GM23338 (cell line): ENCODE data around the gene C9orf85. TPM values are rescaled to one million over a fixed set of nuclear protein-coding genes. Genes with fewer than 3 reads are reported as not detected.

Experiments
- ATAC-seq: fragments of 200-7000 bp; cut with Tn5 transposase; 3 replicates; pipeline ENCODE4 v1.9.1; 2020
- DNase-seq: peaks from one replicate; pipeline ENCODE4 v3.0.0-alpha.2; 2015; ENCODE audit warnings: low spot score
- H2AFZ ChIP-seq: fragments of 200-600 bp; sonication (generic); 2 replicates; pipeline ENCODE4 v1.8.0; 2016; ENCODE audit warnings: antibody characterized with exemption, mild to moderate bottlenecking, moderate library complexity
- H3F3A ChIP-seq: fragments of 200-600 bp; sonication (generic); replicated peaks from 2 replicates; pipeline ENCODE4 v1.8.0; 2017; ENCODE audit warnings: antibody characterized with exemption, mixed run types, low read depth
- H3K27ac ChIP-seq: fragments of 200-600 bp; sonication (generic); 2 replicates; pipeline ENCODE4 v1.6.1; 2016; ENCODE audit warnings: low read depth
- H3K27me3 ChIP-seq: fragments of 200-600 bp; sonication (generic); 2 replicates; pipeline ENCODE4 v1.8.0; 2016; ENCODE audit warnings: mild to moderate bottlenecking, mixed run types, moderate library complexity; ENCODE audit not compliant: insufficient read depth
- H3K36me3 ChIP-seq: fragments of 200-600 bp; sonication (generic); 2 replicates; pipeline ENCODE4 v1.8.0; 2016; ENCODE audit warnings: mild to moderate bottlenecking; ENCODE audit not compliant: insufficient read depth
- H3K4me1 ChIP-seq: fragments of 200-600 bp; sonication (generic); 2 replicates; pipeline ENCODE4 v1.8.0; 2016; ENCODE audit warnings: mild to moderate bottlenecking, moderate library complexity; ENCODE audit not compliant: insufficient read depth
- H3K4me2 ChIP-seq: fragments of 200-600 bp; sonication (generic); 2 replicates; pipeline ENCODE4 v1.7.1; 2017; ENCODE audit warnings: mixed run types
- H3K4me3 ChIP-seq: fragments of 200-600 bp; sonication (generic); 2 replicates; pipeline ENCODE4 v1.6.1; 2016; ENCODE audit warnings: mixed run types
- H3K79me2 ChIP-seq: fragments of 200-600 bp; sonication (generic); replicated peaks from 2 replicates; pipeline ENCODE4 v1.8.0; 2017; ENCODE audit warnings: mild to moderate bottlenecking; ENCODE audit not compliant: insufficient read depth
- H3K9me2 ChIP-seq: fragments of 200-600 bp; sonication (generic); 2 replicates; pipeline ENCODE4 v1.8.0; 2017; ENCODE audit not compliant: insufficient read depth
- H4K20me1 ChIP-seq: fragments of 200-600 bp; sonication (generic); replicated peaks from 2 replicates; pipeline ENCODE4 v1.8.0; 2017; ENCODE audit warnings: mild to moderate bottlenecking; ENCODE audit not compliant: insufficient read depth
- H3K27ac Mint-ChIP-seq: 2 replicates; pipeline ENCODE4 v1.8.0; 2020; ENCODE audit warnings: inconsistent platforms, mild to moderate bottlenecking, moderate library complexity, mixed read lengths
- H3K27me3 Mint-ChIP-seq: 3 replicates; pipeline ENCODE4 v1.8.0; 2022; ENCODE audit warnings: low read depth, mild to moderate bottlenecking, moderate library complexity, mixed read lengths, inconsistent platforms; ENCODE audit not compliant: insufficient read depth, poor library complexity
- H3K36me3 Mint-ChIP-seq: 3 replicates; pipeline ENCODE4 v1.8.0; 2021; ENCODE audit warnings: low read depth, mild to moderate bottlenecking, inconsistent platforms, moderate library complexity, mixed read lengths
- H3K4me1 Mint-ChIP-seq: 3 replicates; pipeline ENCODE4 v1.8.0; 2020; ENCODE audit warnings: mild to moderate bottlenecking, inconsistent platforms, mixed read lengths
- H3K4me3 Mint-ChIP-seq: 3 replicates; pipeline ENCODE4 v1.8.0; 2021; ENCODE audit warnings: moderate library complexity, mild to moderate bottlenecking, inconsistent platforms, mixed read lengths
- H3K9me3 Mint-ChIP-seq: 3 replicates; pipeline ENCODE4 v1.8.0; 2020; ENCODE audit warnings: moderate library complexity, mild to moderate bottlenecking, inconsistent platforms, mixed read lengths
- CTCF ChIP-seq, 2 experiments: fragments of 200-600 bp in 1 of 2; sonication (generic) in 1 of 2; conservative IDR thresholded peaks; 2 replicates each; pipeline versions ENCODE4 v1.5.1 to v1.6.1; 2016 to 2017; ENCODE audit warnings: antibody characterized with exemption in 2 of 2, low read depth in 2 of 2, mild to moderate bottlenecking in 2 of 2, moderate library complexity in 1 of 2
- EZH2 ChIP-seq: fragments of 200-600 bp; sonication (generic); IDR thresholded peaks from one replicate; pipeline ENCODE4 v1.8.0; 2017; ENCODE audit warnings: antibody characterized with exemption, mild to moderate bottlenecking, low read depth; ENCODE audit not compliant: unreplicated experiment
- EZH2phosphoT487 ChIP-seq: fragments of 200-600 bp; sonication (generic); IDR thresholded peaks from one replicate; pipeline ENCODE4 v1.8.1; 2018; ENCODE audit warnings: antibody characterized with exemption; ENCODE audit not compliant: unreplicated experiment
- JUNB ChIP-seq: IDR thresholded peaks from one replicate; pipeline ENCODE4 v1.6.1; 2016; ENCODE audit warnings: antibody characterized with exemption; ENCODE audit not compliant: unreplicated experiment
- NANOG ChIP-seq: IDR thresholded peaks from 2 replicates; pipeline ENCODE4 v1.6.1; 2016; ENCODE audit warnings: antibody characterized with exemption, borderline replicate concordance
- POLR2AphosphoS5 ChIP-seq: IDR thresholded peaks from 2 replicates; pipeline ENCODE4 v1.6.1; 2016; ENCODE audit warnings: antibody characterized with exemption, low read depth
- REST ChIP-seq: IDR thresholded peaks from one replicate; pipeline ENCODE4 v1.6.1; 2018; ENCODE audit warnings: antibody characterized with exemption; ENCODE audit not compliant: unreplicated experiment
- STAT1 ChIP-seq: IDR thresholded peaks from one replicate; pipeline ENCODE4 v1.6.1; 2016; ENCODE audit warnings: antibody characterized with exemption; ENCODE audit not compliant: unreplicated experiment
- ZNF114 ChIP-seq: fragments of 250-450 bp; sonication (Bioruptor Pico); IDR thresholded peaks from 2 replicates; pipeline ENCODE4 v1.5.0; 2020; ENCODE audit warnings: mild to moderate bottlenecking, moderate library complexity
- ZNF331 ChIP-seq: fragments of 250-450 bp; sonication (Bioruptor Pico); IDR thresholded peaks from 2 replicates; pipeline ENCODE4 v1.5.0; 2020; ENCODE audit warnings: low read depth, mild to moderate bottlenecking, moderate library complexity
- polyA plus RNA-seq: library from polyadenylated mRNA; unstranded; fragments of >200 nt; fragmentation: Nextera tagmentation; extraction: Ambion mirVana; gene quantifications from 2 replicates; pipeline ENCODE4 v1.2.1, GENCODE V29; 2016
- total RNA-seq: library from RNA; depleted of rRNA; stranded (reverse); fragments of >200 nt; shearing (Covaris generic); gene quantifications from 2 replicates; pipeline ENCODE4 v1.2.3, GENCODE V29; 2014
- TF ChIP-seq, protein P1 (sequence below): fragments of 250-450 bp; sonication (Bioruptor Pico); IDR thresholded peaks from 2 replicates; pipeline ENCODE4 v1.5.0; 2020; ENCODE audit warnings: mild to moderate bottlenecking, moderate library complexity
- TF ChIP-seq, protein P2 (sequence below): IDR thresholded peaks from 2 replicates; pipeline ENCODE4 v1.6.1; 2016; ENCODE audit warnings: antibody characterized with exemption

The C9orf85 gene
- total and polyA plus RNA-seq, 2 experiments from 2014 or later, result 10.3 to 20.8 TPM

DNA sequence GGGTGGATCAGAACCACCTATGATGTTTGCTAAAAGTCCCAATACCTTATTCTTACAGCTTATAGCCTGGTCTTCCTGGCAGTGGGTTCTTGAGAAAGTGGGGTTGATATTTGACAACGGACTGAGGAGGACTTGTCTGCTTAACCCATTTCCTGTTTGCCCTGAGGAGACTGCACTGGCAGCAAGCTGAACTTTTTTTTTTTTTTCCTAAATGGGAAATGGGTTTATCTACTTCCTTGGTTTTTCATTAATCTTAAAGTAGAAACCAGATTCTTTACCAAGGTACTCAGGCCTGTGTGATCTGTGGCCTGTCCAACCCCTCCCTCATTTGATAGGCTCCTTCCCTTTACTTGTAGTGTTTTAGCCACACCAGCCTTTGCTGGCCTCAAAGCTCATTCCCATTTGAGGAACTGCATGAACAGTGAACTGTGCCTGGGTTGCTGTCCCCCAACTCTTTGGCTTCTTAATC, 101.9 kb downstream of the C9orf85 start:
- H3K4me2 ChIP-seq, result no peak overlapping the region
- H3K4me1 ChIP-seq, result no peaks in the 10 kb centered on the region
- TF ChIP-seq JUNB, result no peak
- no peak for TF ChIP-seq EZH2
- TF ChIP-seq ZNF331 (CRISPR knock-in tag), result no peak
- no peak for TF ChIP-seq EZH2phosphoT487
- TF ChIP-seq, protein P1, sequence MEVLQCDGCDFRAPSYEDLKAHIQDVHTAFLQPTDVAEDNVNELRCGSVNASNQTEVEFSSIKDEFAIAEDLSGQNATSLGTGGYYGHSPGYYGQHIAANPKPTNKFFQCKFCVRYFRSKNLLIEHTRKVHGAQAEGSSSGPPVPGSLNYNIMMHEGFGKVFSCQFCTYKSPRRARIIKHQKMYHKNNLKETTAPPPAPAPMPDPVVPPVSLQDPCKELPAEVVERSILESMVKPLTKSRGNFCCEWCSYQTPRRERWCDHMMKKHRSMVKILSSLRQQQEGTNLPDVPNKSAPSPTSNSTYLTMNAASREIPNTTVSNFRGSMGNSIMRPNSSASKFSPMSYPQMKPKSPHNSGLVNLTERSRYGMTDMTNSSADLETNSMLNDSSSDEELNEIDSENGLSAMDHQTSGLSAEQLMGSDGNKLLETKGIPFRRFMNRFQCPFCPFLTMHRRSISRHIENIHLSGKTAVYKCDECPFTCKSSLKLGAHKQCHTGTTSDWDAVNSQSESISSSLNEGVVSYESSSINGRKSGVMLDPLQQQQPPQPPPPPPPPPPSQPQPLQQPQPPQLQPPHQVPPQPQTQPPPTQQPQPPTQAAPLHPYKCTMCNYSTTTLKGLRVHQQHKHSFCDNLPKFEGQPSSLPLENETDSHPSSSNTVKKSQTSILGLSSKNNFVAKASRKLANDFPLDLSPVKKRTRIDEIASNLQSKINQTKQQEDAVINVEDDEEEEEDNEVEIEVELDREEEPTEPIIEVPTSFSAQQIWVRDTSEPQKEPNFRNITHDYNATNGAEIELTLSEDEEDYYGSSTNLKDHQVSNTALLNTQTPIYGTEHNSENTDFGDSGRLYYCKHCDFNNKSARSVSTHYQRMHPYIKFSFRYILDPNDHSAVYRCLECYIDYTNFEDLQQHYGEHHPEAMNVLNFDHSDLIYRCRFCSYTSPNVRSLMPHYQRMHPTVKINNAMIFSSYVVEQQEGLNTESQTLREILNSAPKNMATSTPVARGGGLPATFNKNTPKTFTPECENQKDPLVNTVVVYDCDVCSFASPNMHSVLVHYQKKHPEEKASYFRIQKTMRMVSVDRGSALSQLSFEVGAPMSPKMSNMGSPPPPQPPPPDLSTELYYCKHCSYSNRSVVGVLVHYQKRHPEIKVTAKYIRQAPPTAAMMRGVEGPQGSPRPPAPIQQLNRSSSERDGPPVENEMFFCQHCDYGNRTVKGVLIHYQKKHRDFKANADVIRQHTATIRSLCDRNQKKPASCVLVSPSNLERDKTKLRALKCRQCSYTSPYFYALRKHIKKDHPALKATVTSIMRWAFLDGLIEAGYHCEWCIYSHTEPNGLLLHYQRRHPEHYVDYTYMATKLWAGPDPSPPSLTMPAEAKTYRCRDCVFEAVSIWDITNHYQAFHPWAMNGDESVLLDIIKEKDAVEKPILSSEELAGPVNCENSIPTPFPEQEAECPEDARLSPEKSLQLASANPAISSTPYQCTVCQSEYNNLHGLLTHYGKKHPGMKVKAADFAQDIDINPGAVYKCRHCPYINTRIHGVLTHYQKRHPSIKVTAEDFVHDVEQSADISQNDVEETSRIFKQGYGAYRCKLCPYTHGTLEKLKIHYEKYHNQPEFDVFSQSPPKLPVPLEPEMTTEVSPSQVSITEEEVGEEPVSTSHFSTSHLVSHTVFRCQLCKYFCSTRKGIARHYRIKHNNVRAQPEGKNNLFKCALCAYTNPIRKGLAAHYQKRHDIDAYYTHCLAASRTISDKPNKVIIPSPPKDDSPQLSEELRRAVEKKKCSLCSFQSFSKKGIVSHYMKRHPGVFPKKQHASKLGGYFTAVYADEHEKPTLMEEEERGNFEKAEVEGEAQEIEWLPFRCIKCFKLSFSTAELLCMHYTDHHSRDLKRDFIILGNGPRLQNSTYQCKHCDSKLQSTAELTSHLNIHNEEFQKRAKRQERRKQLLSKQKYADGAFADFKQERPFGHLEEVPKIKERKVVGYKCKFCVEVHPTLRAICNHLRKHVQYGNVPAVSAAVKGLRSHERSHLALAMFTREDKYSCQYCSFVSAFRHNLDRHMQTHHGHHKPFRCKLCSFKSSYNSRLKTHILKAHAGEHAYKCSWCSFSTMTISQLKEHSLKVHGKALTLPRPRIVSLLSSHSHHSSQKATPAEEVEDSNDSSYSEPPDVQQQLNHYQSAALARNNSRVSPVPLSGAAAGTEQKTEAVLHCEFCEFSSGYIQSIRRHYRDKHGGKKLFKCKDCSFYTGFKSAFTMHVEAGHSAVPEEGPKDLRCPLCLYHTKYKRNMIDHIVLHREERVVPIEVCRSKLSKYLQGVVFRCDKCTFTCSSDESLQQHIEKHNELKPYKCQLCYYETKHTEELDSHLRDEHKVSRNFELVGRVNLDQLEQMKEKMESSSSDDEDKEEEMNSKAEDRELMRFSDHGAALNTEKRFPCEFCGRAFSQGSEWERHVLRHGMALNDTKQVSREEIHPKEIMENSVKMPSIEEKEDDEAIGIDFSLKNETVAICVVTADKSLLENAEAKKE (CRISPR knock-in tag), result no peak
- no peak for TF ChIP-seq REST
- TF ChIP-seq, protein P2, sequence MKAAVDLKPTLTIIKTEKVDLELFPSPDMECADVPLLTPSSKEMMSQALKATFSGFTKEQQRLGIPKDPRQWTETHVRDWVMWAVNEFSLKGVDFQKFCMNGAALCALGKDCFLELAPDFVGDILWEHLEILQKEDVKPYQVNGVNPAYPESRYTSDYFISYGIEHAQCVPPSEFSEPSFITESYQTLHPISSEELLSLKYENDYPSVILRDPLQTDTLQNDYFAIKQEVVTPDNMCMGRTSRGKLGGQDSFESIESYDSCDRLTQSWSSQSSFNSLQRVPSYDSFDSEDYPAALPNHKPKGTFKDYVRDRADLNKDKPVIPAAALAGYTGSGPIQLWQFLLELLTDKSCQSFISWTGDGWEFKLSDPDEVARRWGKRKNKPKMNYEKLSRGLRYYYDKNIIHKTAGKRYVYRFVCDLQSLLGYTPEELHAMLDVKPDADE, result no peak
- no peak for TF ChIP-seq ZNF114 (CRISPR knock-in tag)
- no peak for TF ChIP-seq CTCF (conservative IDR thresholded peaks at IDR 0.05; ENCODE audit: low read depth in 2 of 2)
- TF ChIP-seq NANOG, result no peak
- no peak for TF ChIP-seq STAT1
- no peak for TF ChIP-seq POLR2AphosphoS5
- H2AFZ ChIP-seq, result no peak overlapping the region
- no peaks in the 10 kb centered on the region for H3K27me3 ChIP-seq
- Mint-ChIP-seq H3K4me1 (no peaks in the 10 kb centered on the region; the same call in 2 of the 3 replicates), H3K9me3 (no peaks in the 10 kb centered on the region; the same call in 2 of the 3 replicates), H3K36me3 (no peaks in the 10 kb centered on the region), H3K27ac (no peak overlapping the region), H3K4me3 (no peak overlapping the region), H3K27me3 (peaks cover 5% of the 10 kb centered on the region)
- no peaks in the 10 kb centered on the region for H4K20me1 ChIP-seq
- no peak for ATAC-seq
- H3K36me3 ChIP-seq, result no peaks in the 10 kb centered on the region
- no peak for DNase-seq
- no peaks in the 10 kb centered on the region for H3K9me2 ChIP-seq
- no peaks in the 10 kb centered on the region for H3K79me2 ChIP-seq
- H3F3A ChIP-seq, result no peaks in the 10 kb centered on the region
- H3K4me3 ChIP-seq, result no peak overlapping the region
- H3K27ac ChIP-seq, result no peak overlapping the region
